ENCODE data around the gene VWA2. TPM values are rescaled to one million over a fixed set of nuclear protein-coding genes. Genes with fewer than 3 reads are reported as not detected.
A peak's percentile ranks its signal among the peaks of the same experiment; 100 is the strongest.

The VWA2 gene
- total RNA-seq, 4 donors from 2014 or later = 5.0 to 20.8 (median 11.3) TPM

- Histone ChIP-seq H3K4me1 (no peaks in the 10 kb centered on the region), H3K27me3 (no peaks in the 10 kb centered on the region), H3K27ac (peak overlapping the region; percentile 0 to 32 (median 20)), H3K9me3 (no peaks in the 10 kb centered on the region), H3K4me3 (no peak overlapping the region), H3K36me3 (no peaks in the 10 kb centered on the region)
- DNase-seq = no peak
- TF ChIP-seq POLR2A (IDR thresholded peaks at IDR 0.05) = no peak
- TF ChIP-seq, protein P1, sequence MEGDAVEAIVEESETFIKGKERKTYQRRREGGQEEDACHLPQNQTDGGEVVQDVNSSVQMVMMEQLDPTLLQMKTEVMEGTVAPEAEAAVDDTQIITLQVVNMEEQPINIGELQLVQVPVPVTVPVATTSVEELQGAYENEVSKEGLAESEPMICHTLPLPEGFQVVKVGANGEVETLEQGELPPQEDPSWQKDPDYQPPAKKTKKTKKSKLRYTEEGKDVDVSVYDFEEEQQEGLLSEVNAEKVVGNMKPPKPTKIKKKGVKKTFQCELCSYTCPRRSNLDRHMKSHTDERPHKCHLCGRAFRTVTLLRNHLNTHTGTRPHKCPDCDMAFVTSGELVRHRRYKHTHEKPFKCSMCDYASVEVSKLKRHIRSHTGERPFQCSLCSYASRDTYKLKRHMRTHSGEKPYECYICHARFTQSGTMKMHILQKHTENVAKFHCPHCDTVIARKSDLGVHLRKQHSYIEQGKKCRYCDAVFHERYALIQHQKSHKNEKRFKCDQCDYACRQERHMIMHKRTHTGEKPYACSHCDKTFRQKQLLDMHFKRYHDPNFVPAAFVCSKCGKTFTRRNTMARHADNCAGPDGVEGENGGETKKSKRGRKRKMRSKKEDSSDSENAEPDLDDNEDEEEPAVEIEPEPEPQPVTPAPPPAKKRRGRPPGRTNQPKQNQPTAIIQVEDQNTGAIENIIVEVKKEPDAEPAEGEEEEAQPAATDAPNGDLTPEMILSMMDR (IDR thresholded peaks at IDR 0.05) = no peak
Measured at GRCh38 chr10:114260366-114260765, 21.3 kb downstream of the VWA2 start.

DNA sequence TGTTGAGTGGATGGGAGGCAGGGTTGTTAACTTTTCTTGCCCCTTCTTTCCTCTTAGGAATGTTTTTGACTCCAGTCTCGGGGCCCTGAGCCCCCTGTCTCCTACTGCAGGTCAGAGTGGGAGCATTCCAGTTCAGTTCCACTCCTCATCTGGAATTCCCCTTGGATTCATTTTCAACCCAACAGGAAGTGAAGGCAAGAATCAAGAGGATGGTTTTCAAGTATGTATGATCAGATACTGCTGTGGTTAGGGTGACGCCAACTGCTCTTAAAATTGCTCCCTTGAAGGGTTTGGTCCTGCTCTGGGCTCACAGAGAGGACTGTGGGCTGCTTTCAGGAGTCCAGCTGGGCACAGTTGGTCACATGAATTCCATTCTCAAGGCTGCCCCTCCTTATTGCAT is 22.0 kb downstream of the VWA2 start:
- TF ChIP-seq, protein P1 (IDR thresholded peaks at IDR 0.05) = no peak
- TF ChIP-seq POLR2A (IDR thresholded peaks at IDR 0.05) = no peak
- Histone ChIP-seq H3K27me3 (no peaks in the 10 kb centered on the region), H3K36me3 (no peaks in the 10 kb centered on the region), H3K4me3 (no peak overlapping the region), H3K27ac (peak overlapping the region in 1 of 4 donors; percentile 23), H3K4me1 (no peaks in the 10 kb centered on the region), H3K9me3 (no peaks in the 10 kb centered on the region)
- DNase-seq = no peak

- H3K27ac ChIP-seq = no peak overlapping the region
- H3K36me3 ChIP-seq = no peaks in the 10 kb centered on the region
- no peaks in the 10 kb centered on the region for H3K4me1 ChIP-seq
- TF ChIP-seq, protein P1 (IDR thresholded peaks at IDR 0.05) = no peak
- TF ChIP-seq POLR2A (IDR thresholded peaks at IDR 0.05) = no peak
- no peak for DNase-seq
- H3K9me3 ChIP-seq = no peaks in the 10 kb centered on the region
- H3K4me3 ChIP-seq = no peak overlapping the region
- H3K27me3 ChIP-seq = no peaks in the 10 kb centered on the region
Measured at GRCh38 chr10:114262496-114262895, 23.4 kb downstream of the VWA2 start.

DNA sequence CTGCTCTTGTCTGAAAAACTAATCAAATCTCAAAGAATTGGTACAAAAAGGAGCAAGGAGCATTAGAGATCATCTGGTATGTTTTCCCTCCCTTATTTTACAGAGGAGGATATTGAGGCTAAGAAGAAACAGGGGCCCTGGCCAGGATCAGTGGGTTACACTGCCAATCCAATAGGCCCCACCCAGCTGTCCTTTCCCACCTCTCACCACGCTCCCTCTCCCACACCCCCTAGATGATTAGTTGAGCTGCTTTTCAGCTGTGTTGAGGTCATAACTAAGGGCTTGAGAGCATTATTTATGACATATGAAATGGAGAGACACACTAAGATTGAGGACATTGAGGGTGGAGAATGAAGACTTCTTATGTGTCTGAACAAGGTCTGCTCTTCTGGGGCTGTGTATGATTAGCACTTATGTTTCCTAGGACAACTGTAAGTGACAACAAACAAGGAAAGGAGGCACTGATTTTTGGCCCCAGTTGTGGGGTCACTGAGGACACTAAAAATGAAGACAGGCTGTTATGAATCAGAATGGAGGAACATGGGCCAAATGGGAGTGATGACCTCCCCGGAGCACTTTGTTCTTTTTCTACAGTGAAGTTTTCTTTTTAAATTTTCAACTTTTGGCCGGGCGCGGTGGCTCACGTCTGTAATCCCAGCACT is 26.5 kb downstream of the VWA2 start:
- H3K27ac ChIP-seq = peak overlapping the region in 1 of 4 donors; percentile 38
- TF ChIP-seq, protein P1 (IDR thresholded peaks at IDR 0.05) = no peak
- no peak for TF ChIP-seq POLR2A (IDR thresholded peaks at IDR 0.05)
- no peaks in the 10 kb centered on the region for H3K27me3 ChIP-seq
- no peak overlapping the region for H3K4me3 ChIP-seq
- H3K9me3 ChIP-seq = no peaks in the 10 kb centered on the region
- no peaks in the 10 kb centered on the region for H3K4me1 ChIP-seq
- no peaks in the 10 kb centered on the region for H3K36me3 ChIP-seq
- DNase-seq = no peak

- TF ChIP-seq POLR2A (IDR thresholded peaks at IDR 0.05) = no peak
- TF ChIP-seq, protein P1 (IDR thresholded peaks at IDR 0.05) = no peak
- Histone ChIP-seq H3K4me1 (no peaks in the 10 kb centered on the region), H3K4me3 (no peak overlapping the region), H3K27me3 (no peaks in the 10 kb centered on the region), H3K27ac (peak overlapping the region in 1 of 4 donors; percentile 38), H3K36me3 (no peaks in the 10 kb centered on the region), H3K9me3 (no peaks in the 10 kb centered on the region)
- DNase-seq = no peak
Measured at GRCh38 chr10:114266521-114266920, 27.5 kb downstream of the VWA2 start.

Measured in Peyer's patch (tissue), 4 donors.